GM10248 (cell line): Measurements from ENCODE around the gene IAH1.

Experiments used
- CTCF ChIA-PET: fragments of 300-600 bp; sonication (Branson Sonifier 250); formaldehyde crosslinking; extraction: SDS; loops from one replicate; lab custom pipeline; 2021; ENCODE audit warnings: antibody characterized with exemption; lab: Yijun Ruan, JAX
- POLR2A ChIA-PET: fragments of 350-650 bp; sonication (Branson Sonifier 250); formaldehyde crosslinking; extraction: SDS; loops from one replicate; lab custom pipeline; 2020; ENCODE audit warnings: antibody characterized with exemption; lab: Yijun Ruan, JAX
- DNase-seq: peaks from one replicate; pipeline ENCODE4 v3.0.0; 2012; ENCODE audit errors: extremely low spot score
- CTCF ChIP-seq: IDR thresholded peaks from 2 replicates; pipeline ENCODE4 v1.5.1; 2012; ENCODE audit warnings: mild to moderate bottlenecking, low read depth; ENCODE audit errors: extremely low read depth, missing control alignments, control extremely low read depth

IAH1 gene

GRCh38 chr2:9527995-9528787 lies 53.8 kb downstream of the IAH1 start:
- CTCF ChIA-PET: no interaction called here
- TF ChIP-seq CTCF: no peak
- POLR2A ChIA-PET: no interaction called here
- no peak for DNase-seq

- TF ChIP-seq CTCF: no peak
- DNase-seq: no peak
- ChIA-PET POLR2A (no interaction called here), CTCF (interaction anchor here (2.0 kb wide), 1 partner anchor 24 kb away, joined by 8 read pairs; the partner anchor contains the start of gene ADAM17)
Measured at GRCh38 chr2:9532421-9532820, 58.1 kb downstream of the IAH1 start.

- no peak for DNase-seq
- no peak for TF ChIP-seq CTCF
- ChIA-PET CTCF (interaction anchor here (0.7 to 3.0 kb wide), 5 partner anchors 9 to 22 kb away, joined by 3 to 8 read pairs (median 6); partner anchors contain the start of gene ADAM17), POLR2A (no interaction called here)
Measured at GRCh38 chr2:9533663-9534062, 59.3 kb downstream of the IAH1 start.

- POLR2A ChIA-PET: interaction anchor here (1.4 kb wide), 1 partner anchor 21 kb away, joined by 3 read pairs; the partner anchor contains the start of gene ADAM17
- no peak for DNase-seq
- TF ChIP-seq CTCF: no peak
- CTCF ChIA-PET: interaction anchor here (1.3 to 3.0 kb wide), 3 partner anchors 10 to 20 kb away, joined by 4 to 8 read pairs (median 4); partner anchors contain the start of gene ADAM17
Measured at GRCh38 chr2:9535177-9535576, 60.8 kb downstream of the IAH1 start.

- ChIA-PET CTCF (interaction anchor here (1.1 to 1.3 kb wide), 3 partner anchors 9 to 18 kb away, joined by 3 to 4 read pairs (median 4); no protein-coding TSS in a partner anchor), POLR2A (interaction anchor here (0.7 to 1.4 kb wide), 3 partner anchors 14 to 19 kb away, joined by 3 to 8 read pairs (median 3); partner anchors contain the start of gene ADAM17)
- DNase-seq: no peak
- no peak for TF ChIP-seq CTCF
Measured at GRCh38 chr2:9536504-9536903, 62.2 kb downstream of the IAH1 start.

GRCh38 chr2:9538000-9538507 lies 63.7 kb downstream of the IAH1 start:
- CTCF ChIA-PET: interaction anchor here (1.4 to 3.5 kb wide), 2 partner anchors 12 to 17 kb away, joined by 5 to 16 read pairs; partner anchors contain the start of gene ADAM17
- DNase-seq: peak; percentile 23
- no peak for TF ChIP-seq CTCF
- POLR2A ChIA-PET: no interaction called here
